Measurements from ENCODE around the gene ERICH2.

Gene ERICH2

DNA sequence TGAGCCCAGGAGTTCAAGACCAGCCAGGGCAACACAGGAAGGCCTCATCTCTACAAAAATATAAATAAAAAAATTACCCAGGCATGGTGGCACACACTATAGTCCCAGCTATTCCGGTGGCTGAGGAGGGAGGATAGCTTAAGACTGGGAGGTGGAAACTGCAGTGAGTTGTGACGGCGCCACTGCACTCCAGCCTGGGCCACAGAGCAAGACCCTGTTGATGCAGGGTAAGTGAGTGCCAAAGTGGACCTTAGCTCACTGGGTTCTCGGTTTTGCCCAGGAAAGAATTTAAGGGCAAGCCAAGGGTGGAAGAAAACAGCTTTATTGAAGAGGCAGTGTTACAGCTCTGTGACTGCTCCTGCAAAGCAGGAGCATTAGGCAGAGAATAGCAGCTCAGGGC lies 6.9 kb upstream of the ERICH2 start:
- no peak for DNase-seq (ENCODE audit: low read depth in 2 of 2)

DNA sequence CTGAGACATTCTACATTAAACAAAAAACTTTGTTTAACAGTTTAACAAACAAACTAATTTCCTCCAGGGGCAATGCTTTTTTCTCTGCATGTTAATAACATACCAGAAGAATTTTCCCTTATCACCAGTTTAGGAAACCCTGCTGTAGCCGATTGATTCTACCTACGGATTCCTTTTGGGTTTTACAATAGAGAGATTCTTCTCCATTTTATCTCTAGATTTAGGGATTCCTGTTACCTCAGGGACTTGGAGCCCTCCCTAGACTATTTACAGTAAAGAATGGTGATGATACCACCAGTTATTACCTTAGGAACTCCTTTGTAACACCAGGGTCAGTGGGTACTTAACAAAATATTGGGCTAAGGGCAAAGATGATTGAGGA lies 5.3 kb upstream of the ERICH2 start:
- no peak for DNase-seq (ENCODE audit: low read depth in 2 of 2)

DNA sequence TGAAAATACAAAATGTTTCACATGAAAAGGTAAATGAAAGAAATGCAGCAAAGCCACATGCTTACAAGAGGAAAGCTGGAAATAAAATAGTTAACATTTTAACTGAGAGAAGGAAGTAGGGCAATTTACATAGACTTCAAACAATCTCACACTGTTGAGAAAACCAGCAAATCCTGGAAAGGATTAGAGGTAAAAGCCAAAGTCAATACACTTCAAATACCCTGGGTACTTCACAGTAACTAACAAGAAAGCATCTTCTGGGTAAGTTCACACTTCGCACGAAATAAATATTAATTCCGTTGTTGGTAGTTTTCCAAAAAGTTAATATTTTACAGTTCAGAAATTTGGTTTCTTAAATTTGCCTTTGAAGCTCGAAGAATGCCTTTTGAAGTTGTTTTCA lies 3.5 kb upstream of the ERICH2 start:
- no peak for DNase-seq (ENCODE audit: low read depth in 2 of 2)

DNA sequence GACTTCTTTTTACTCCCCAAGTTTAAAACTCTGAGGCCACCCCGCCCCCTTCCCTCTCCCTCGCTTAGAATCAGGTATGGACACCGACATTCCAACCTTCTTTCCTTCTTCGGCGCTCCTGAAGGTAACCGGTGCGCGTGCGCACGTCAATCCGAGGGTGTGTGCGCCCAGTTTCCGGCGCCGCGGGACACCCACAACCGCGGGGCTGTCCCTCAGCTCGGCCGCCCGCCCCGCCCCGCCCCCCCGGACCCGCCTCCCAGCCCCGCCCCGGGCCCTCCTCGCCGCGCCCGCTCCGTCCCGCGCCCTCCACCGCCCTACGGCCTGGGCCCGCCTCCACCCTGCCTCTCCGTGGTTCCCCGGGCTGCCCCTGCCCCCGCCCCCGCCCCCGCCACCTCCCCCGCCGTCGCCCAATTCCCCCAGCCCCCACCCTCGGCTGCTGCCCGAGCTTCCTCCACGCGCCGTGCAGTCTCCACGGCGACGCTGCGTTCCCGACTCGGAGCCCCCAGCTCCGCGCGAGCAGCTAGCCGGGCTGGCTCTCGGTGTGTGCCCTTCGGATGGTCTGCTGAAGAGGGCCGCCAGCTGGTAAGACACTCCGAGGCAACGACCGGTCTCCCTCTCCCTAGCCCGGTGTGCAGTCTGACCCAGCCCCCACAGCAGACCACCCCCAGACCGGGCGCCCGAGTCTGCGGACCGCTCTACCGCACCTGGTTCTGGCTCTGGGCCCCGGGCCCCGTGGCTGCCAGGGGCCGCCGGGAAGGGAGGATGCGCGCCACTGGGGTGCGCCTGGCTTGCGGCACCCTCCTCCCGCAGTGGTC lies 635 bp downstream of the ERICH2 start:
- DNase-seq (ENCODE audit: low read depth in 2 of 2) = peak; percentile 52 to 59

- DNase-seq (ENCODE audit: low read depth in 2 of 2) = no peak
Observed at GRCh38 chr2:170771421-170771937, 1.3 kb downstream of the ERICH2 start.

- no peak for DNase-seq (ENCODE audit: low read depth in 2 of 2)
Observed at GRCh38 chr2:170772295-170772694, 2.1 kb downstream of the ERICH2 start.

- no peak for DNase-seq (ENCODE audit: low read depth in 2 of 2)
Observed at GRCh38 chr2:170774074-170774473, 3.9 kb downstream of the ERICH2 start.

- no peak for DNase-seq (ENCODE audit: low read depth in 2 of 2)
Observed at GRCh38 chr2:170778900-170779299, 8.7 kb downstream of the ERICH2 start.

DNA sequence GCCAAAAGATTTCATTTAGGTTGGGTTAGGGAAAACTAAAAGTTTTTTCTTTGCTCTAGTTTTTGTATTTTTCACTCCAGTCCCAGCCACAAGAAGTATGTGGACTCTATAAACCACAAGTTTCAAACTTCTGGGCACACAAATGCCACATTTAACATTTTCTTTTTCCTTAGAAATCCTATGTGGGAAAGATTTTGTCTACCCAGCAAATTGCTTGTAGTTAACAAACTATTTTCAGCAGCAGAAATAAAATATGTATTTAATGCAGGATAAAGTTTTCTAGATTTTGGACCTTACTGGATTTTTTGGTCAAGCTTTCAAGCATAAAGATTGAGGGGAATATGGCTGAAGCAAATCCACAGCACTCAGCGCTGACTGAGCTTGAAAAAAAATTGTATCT lies 9.1 kb downstream of the ERICH2 start:
- DNase-seq (ENCODE audit: low read depth in 2 of 2) = no peak

- no peak for DNase-seq (ENCODE audit: low read depth in 2 of 2)
Observed at GRCh38 chr2:170782673-170783072, 12.5 kb downstream of the ERICH2 start.

DNA sequence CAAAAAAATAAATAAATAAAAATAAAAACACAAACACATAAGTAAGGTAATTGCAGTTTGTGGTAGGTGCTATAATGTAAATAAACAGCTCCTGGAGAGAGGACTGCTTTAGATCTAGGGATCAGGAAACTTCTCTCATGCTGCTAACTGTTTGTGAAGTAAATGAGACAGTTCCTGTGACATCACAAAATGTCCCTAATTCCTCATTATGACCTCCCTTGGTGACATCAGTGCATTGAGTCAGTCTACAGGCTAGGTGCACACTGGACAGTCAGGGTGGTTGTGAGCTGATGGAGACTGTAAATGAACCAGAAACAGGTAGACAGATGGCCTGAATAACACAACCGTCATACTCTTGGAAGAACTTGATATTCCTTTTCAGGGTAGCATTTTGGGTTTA lies 13.4 kb downstream of the ERICH2 start:
- DNase-seq (ENCODE audit: low read depth in 2 of 2) = no peak

DNA sequence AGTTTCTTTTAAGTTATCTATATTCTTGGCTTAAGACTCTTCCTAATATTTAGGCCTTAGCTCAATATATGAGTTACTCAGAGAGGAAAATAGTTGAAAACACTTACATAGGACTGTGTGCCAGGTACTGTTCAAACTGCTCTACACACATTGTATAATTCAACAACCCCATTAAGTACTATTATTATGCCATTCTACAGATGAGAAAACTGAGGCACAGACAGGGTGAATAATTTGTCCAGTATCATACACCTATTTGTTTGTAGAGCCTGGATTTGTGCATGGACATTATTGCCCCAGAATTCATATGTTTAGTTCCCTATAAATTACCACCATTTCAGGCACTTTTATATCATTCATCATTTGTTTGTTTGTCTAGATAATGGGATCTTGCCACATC lies 28.8 kb downstream of the ERICH2 start:
- DNase-seq (ENCODE audit: low read depth in 2 of 2) = no peak

DNA sequence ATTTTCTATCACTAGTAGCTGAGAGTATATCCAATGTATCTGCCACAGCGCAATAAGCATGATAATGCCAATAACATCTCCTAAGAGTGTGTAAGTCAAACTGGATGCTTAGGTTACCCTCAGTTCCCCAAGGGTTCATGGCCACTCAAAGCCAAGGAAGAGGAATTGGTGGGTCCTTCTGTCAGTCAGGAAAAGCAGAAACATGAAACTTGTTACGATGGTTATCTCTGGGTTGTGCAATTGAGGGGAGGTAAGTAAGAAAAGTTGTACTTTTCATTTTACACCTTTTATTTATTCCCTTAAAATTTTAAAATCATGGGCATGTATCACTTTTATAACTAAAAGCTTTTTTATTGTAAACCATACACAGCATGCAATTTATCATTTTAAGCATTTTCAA lies 36.4 kb downstream of the ERICH2 start:
- DNase-seq (ENCODE audit: low read depth in 2 of 2) = no peak

DNA sequence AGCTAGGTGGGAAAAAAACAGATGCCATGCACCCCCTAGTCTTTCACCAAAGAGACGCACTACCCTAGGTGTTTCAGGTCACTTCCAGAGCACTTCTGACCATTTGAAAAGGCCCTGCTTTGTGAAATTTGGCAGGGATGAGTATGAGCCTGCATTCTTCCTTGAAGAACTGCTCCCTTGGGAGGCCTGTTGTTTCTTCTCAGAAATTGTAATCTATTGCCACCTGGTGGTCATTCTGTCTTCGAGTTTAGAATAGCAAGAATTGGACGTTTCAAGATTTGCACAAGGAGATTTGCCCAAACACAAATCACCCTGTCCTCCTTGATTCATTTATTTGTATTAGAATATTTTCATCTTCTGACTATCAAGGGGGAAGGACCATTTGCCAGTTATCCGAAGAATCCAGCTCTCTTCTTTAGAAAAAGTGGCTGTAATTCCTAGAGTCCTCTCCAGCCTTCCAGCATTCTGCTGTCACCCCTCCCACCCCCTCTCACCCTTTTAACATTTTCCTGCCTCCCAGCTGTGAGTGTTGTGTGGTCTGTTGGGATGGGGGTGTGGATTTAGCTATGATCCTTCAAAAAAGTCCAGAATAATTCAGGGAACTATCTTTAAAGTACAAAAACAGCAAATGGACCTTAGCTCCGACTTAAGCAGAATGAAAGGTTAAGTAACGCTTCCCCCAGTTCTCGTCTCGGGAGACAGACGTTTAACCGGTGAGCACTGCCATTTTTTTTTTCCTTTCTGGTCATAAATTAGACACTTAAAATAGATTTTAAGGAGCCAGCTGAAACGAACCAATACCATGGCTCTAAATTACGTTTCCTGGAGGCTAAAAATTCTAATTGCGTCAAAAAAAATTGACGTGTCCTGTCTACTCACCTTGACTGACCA lies 42.8 kb downstream of the ERICH2 start:
- DNase-seq (ENCODE audit: low read depth in 2 of 2) = no peak

DNA sequence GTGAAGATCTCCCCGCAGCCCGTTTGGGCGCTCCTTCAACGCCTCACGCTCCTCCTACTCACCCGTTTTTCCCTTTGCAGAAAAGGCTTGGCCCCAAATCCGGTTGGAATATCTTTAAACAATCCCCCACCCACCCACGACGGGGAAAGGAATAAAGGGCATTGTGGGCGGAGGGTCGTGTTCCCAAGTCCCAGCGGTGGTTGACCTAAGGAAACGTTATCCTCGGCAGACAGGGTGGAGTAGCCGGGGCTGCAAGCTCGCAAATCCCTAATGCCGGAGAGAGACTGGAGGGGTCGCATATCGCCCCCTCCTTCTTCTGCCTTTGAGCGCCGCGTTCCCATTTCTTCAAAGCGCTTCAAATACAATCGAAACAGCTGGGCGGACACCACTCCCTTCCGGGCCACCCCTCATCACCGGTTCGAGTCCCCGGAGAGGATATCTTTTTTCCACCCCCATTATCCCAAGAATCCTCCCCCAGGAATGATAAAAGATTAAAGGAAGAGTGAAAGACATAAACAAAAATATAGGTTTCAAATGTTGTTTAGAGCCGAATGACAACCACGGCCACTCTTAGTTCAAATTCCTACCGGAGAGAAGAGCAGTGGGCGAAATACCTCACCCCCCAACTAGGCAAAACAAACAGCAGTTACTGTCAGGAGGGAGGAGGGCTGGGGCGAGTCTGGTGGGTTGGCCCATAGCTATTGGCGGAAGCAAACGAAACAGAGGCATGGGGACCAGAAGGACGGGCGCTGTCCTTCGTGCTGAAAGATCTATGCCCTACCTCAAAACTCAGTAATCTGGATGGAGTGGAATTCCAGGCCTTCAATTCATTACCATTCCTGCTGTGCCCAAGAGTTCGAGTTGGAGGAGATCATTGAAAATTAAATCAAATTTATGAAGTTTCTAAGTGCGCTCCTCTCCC lies 43.7 kb downstream of the ERICH2 start:
- no peak for DNase-seq (ENCODE audit: low read depth in 2 of 2)

DNA sequence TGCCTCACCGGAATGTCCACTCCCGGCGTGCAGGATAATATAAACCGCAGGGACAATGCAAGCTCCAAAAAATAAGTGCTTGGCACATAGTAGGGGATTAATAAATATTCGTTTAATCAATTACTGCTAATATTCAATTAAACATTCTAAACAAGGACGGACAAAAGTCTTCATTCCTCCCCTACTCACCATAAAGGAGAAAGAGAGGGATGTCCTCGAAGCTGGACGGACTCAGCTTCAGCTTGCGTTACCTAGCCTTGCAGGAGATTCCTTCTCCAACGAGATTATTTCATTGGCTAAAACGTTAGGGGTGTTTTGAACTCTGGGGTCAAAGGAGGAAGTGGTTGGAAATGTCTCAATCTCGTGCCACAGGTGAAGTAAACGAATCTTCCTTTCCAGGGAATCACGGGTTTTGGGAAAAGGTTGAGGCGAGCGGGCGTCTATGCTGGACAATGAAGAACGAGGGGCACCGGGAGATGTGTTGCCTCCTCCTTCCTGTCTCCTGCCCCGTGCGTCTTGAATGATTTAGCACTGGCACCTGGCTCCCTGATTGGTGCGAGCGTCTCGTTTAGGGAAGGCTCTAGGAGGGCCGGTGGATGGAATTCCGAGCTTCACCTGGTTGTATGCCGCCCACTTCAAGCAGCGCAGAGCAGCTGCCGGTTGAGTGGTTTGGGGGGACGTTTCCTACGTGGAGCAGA lies 44.5 kb downstream of the ERICH2 start:
- no peak for DNase-seq (ENCODE audit: low read depth in 2 of 2)

GRCh38 chr2:170815311-170815710 lies 45.1 kb downstream of the ERICH2 start:
- no peak for DNase-seq (ENCODE audit: low read depth in 2 of 2)

DNA sequence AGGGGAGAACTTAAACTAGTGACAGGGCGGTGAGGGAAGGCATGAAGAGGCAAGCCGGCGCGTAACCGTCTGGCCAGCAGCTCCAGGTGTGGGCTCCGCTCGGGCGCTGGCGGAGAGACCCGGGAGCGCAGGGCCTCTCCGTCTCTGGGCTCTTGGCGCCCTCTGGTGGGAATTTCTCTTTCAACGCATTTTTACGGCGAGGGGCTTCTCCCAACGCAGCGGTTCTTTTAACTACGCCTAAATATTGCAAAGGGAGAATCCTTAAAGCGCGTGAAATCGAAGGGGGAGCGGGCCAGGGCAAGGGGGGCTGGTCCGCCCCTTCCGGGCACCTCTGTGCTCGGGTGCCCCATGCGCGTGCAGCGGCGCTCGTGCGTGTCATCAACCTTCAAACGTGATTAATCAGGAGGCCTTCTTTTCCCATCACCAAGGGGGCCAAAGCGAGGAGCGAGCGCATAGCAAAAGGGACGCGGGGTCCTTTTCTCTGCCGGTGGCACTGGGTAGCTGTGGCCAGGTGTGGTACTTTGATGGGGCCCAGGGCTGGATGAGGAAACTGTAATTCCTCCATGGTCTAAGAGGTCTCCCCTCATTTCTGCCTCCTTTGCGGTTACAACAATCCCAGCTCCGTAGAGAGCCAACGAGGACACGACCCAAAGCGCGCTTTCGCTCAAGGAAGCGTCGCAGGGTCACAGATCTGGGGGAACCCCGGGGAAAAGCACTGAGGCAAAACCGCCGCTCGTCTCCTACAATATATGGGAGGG lies 45.7 kb downstream of the ERICH2 start:
- DNase-seq (ENCODE audit: low read depth in 2 of 2) = peak; percentile 52 to 55

DNA sequence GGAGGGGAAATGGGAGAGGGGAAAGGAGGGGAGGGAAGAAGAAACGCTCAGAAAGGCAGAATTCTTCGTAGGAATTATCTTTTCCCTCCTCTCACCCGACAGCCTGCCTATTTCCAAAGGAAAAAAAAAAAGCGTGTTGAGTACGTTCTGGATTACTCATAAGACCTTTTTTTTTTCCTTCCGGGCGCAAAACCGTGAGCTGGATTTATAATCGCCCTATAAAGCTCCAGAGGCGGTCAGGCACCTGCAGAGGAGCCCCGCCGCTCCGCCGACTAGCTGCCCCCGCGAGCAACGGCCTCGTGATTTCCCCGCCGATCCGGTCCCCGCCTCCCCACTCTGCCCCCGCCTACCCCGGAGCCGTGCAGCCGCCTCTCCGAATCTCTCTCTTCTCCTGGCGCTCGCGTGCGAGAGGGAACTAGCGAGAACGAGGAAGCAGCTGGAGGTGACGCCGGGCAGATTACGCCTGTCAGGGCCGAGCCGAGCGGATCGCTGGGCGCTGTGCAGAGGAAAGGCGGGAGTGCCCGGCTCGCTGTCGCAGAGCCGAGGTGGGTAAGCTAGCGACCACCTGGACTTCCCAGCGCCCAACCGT lies 46.4 kb downstream of the ERICH2 start, which contains the start of gene GAD1:
Gene GAD1, plus strand, starts transcription at position 384 of the 589 bp plus-strand sequence. CDS start 1,705 bp downstream, outside the sequence.
- peak; percentile 54 to 57 for DNase-seq (ENCODE audit: low read depth in 2 of 2)

Data from stimulated activated CD8-positive, alpha-beta memory T cell treated with anti-CD3 and anti-CD28 coated beads, Interleukin-2, amount 100 ng/mL, for 48 hours (primary cell).